NCI-H526 (cell line): ENCODE measurements around the gene SMARCB1.
A peak's percentile ranks its signal among the peaks of the same experiment; 100 is the strongest.

Source experiments
- DNase-seq, 2 experiments: peaks; one replicate each; lab custom pipeline; 2025; lab: John Stamatoyannopoulos, UW

Gene SMARCB1

GRCh38 chr22:23786752-23787599, at the start of gene SMARCB1:
Gene SMARCB1 (plus strand): TSS chr22:23786966. CDS start chr22:23787170, 204 bp downstream.
- DNase-seq, result peak; percentile 30 to 92

DNA sequence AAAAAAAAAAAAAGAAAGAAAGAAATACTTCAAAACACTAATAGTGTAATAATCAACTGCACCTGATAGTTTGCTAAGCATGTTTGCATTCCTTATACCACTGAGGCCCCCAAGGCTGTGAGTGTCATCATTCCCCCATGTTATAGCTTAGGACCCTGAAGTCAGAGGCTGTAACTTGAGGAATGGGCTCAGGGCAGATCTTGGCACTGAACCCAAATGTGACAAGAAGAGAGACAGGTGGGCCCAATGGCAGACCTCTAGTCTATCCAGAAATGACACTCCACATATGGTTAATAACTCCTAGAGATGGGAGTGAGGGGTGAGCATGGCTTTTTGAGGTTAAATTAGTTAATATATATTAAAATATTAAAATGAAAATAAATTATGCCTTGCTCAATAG, 49.1 kb upstream of the SMARCB1 start:
- DNase-seq, result no peak

DNA sequence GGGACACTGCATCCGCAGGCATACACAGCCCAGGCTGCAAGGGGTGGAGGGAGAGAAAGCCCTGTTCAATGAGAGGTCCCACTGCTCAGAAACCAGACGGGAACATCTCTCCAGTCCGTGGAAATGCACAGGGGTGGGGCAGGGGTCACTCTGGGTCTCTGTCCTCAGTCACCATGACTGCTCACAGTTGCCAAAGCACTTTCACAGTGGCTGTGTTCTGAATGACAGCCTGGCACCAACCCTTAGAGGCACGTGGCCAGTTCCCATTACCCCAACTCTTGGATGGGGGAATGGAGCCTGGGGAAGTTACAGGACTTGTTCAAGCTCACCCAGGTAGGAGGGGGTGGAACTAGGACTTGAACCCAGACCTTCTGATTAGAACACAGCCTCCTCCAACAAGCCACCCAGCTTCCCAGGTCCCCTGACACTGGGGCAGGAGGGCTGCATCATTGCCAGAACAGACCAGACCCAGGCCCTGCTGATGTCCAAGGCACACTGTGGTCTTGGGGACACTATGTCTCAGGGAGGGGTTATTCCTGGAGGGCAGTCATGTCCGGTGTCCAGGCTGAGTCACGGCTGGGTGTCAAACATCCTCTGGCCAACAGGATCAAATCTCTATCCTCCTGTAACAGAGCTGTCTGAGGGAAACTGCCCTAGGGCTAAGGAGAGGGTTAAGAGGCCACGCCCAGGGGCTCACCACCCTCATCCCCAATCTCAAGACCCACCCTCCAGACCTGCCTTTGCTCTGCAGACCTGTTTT, 44.1 kb upstream of the SMARCB1 start:
- DNase-seq, result no peak

GRCh38 chr22:23743303-23743705, 43.5 kb upstream of the SMARCB1 start:
- no peak for DNase-seq

- no peak for DNase-seq
Observed at GRCh38 chr22:23744001-23744400, 42.8 kb upstream of the SMARCB1 start.

DNA sequence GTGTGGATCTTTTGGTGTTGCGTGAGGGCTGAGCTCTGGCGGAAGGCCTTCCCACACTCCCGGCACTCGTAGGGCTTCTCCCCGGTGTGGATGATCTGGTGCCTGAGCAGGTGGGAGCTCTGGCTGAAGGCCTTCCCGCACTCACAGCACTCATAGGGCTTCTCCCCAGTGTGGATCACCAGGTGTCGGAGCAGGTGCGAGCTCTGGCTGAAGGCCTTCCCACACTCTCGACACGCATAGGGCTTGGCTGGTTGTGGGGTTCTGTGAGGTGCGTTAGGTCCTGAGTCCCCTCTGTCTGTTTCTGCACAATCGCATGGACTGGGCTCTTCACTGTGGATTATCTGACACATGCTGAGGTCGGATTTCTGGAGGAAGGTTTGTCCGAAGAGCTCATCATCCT, 42.3 kb upstream of the SMARCB1 start:
- DNase-seq, result no peak

GRCh38 chr22:23745791-23746190, 41.0 kb upstream of the SMARCB1 start:
- no peak for DNase-seq

DNA sequence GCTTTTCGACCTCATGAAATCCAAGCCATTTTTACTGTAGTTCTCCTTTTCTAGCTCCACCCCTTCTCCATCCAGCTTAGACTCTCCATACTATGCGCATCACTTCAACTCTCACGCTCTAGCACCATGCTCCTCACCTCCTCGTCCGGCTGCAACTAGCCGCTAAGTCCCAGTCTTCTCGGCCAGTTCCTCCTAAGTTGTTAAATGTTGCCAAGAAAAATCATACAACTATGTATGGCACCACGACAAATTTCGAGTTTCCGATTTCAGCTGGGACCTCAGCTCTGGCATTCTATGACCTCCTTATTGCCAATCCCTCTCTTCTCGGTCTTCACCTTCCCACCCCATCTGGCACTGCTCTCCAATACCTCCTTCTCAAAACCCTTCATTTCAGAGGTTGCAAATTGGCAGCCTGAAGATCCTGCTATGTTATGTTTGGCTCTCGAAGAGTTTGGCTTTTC, 36.9 kb upstream of the SMARCB1 start:
- DNase-seq, result no peak

DNA sequence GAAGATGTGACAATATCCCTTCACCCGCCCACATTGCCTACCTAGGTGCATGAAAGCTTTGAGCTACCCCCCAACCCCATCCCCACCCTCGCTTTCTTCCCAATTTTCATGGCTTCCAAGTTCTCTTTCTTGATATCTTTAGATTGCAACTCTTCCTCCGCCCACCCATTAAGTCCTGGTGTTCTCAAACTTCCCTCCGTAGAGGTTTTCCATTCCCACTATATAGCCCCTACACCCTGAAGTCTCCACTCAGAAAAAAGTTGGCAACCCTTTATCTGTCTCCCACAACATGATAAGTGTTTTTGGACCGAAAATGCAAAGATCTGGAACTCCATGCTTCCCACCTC, 36.4 kb upstream of the SMARCB1 start:
- DNase-seq, result no peak

GRCh38 chr22:23750714-23751440, 35.9 kb upstream of the SMARCB1 start, which contains the start of gene ZNF70:
Gene ZNF70 (minus strand): TSS chr22:23751112. CDS start chr22:23745140, 5,972 bp downstream.
- DNase-seq, result peak; percentile 24 to 92

DNA sequence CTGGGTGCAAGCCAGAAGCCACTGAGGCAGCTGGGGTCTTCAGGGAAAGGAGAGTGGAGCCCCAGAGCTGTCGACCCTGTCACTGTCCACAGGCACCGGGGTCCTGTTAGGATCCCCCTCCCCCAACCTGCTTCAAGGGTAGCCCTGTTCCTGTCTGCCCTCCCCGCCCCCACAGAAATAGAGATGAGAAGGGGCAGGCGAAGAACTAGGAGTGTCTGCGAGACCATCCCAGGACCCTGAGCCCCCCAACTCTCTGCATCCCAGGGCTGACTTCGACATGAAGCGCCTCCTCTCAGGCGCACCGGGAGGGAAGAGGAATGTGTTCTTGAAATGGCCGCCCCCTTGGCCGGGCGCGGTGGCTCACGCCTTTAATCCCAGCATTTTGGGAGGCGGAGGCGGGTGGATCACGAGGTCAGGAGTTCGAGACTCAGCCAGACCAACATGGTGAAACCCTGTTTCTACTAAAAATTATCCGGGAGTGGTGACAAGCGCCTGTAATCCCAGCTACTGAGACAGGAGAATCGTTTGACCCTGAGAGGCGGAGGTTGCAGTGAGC, 35.2 kb upstream of the SMARCB1 start:
- peak in 1 of 2 experiments; percentile 33 for DNase-seq

DNA sequence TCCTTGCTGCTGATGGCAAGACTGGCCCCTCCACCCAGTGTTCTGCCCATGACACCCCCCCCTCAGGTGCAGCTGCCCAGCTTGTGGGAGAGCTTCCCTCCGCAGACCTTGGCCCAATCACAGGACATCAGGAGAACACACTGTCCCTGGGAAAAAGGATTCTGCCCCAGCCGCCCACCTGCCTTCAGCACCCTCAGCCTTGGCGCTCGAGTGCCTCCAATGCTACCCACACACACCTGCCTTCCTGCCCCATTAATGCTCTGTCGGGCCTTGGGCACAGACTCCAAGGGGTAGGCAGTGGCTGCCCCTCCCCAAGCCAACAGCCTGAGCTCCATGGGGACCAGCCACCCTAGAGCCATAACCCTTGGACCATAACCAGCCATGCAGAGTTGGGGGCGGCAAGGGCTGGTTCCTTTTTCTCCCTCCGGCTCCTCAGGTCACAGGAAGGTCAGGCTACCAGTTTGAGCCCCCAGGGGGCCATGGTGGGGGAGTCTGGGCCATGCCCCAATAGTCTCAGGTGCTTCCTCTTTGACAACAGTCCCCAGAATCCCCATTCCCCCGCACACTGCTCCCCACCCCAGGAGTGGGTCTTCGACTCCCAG, 34.6 kb upstream of the SMARCB1 start:
- no peak for DNase-seq

DNA sequence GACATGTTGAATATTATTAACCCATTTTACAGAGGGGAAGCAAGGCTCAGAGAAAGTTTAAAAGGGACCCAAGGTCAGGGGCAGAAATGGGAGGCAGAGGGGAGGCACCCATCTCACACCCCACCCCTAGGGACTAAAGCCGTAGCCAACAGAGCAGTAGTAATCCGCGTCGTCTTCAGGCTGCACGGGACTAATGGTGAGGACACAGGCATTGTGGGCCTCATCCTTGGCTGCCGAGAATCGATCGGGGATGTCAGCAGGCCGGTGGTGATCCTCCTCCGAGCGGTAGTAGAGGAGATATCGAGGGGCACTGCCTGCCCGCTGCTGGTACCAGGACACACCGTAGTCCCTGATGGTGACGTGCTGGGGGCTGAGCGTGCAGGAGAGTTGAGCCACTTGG, 34.0 kb upstream of the SMARCB1 start:
- DNase-seq, result no peak

GRCh38 chr22:23753385-23753784, 33.4 kb upstream of the SMARCB1 start:
- no peak for DNase-seq

DNA sequence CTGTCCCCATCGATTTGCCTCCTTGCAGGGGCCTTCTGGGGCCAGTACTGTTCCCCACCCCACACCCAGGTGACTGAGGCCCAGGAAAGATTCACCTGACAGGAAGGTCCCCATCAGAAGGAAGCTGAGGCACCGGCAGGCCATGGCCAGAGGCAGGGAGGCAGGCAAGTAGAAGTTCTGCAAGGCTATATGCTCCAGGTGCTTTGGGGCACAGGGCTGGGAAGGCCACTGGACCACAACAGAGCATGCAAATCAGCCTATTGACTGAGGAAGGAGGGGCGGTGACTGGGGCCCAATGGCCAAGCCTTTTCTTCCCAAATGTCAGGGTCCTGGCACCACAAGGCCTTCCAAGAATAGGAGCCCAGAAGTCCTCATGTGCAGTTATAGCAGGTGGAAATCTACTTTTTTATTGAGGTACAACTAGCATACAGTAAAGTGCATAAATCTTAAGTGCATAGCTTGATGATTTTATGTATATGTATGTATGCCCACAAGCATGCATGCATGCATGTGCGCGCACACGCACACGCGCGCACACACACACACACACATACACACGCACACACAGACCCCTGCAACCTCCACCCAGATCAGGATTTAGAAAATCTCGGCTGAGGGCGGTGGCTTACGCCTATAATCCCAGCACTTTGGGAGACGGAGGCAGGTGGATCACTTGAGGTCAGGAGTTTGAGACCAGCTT, 32.4 kb upstream of the SMARCB1 start, which contains the start of gene VPREB3:
Gene VPREB3 (minus strand): TSS at position 206 of the 700 bp plus-strand sequence. CDS start 62 bp downstream, at position 144.
- peak in 1 of 2 experiments; percentile 49 for DNase-seq

DNA sequence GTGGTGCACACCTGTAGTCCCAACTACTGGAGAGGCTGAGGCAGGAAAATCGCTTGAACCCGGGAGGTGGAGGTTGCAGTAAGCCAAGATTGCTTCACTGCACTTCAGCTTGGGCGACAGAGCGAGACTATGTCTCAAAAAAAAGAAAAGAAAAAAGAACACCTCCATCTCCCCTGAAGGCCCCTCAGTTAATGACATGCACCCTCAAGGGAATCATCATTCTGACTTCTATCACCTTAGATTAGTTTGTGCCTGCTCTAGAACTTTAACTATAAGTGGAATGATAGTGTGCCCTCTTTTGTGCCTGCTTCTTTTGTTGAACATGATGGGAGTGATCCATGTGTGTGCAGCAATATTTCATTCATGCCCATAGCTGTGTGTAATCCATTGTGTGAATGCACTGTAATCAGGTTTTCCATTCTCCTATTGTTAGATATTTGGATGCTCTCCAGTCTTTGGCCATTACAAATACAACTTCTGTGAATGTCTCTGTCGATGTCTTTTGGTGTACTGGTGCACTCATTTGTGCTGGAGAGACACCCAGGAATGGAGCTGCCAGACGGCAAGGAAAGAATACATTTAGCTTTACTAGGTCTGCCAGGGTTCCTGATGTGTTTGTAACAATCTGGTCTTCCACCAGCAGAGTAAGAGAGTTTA, 31.7 kb upstream of the SMARCB1 start:
- no peak for DNase-seq

DNA sequence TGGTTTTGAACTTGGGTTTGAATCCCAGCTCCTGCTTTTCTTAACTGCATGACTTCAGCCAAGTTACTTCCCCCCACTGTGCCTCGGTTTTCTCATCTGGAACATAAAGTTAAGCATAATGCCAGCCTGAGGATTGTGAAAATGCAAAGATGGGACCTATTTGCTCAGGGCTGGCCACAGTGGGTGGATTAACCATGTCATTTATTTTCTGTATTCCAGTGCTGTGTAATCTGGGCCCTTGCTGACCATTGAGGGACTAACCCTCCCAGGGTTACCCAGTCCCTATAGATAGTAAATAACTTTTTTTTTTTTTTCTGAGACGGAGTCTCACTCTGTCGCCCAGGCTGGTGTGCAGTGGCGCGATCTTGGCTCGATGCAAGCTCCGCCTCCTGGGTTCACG, 31.1 kb upstream of the SMARCB1 start:
- no peak for DNase-seq

DNA sequence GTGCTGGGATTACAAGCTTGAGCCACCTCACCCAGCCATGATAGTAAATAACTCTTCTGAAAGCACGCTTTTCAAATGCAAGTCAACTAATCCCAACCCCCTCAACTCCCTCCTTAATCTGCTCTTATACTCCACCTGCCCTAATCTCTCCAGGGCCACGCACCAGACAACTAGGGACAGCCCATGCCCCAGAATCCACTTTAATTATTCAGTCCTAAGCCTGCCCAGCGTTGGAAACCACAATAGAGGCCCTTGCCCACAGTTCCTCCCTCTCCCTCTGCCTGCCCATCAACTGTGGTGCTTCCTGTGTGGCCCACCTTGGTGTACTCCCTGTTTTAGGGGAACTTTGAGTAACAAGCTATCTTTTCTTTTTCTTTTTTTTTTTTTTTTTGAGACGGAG, 29.9 kb upstream of the SMARCB1 start:
- DNase-seq, result no peak

DNA sequence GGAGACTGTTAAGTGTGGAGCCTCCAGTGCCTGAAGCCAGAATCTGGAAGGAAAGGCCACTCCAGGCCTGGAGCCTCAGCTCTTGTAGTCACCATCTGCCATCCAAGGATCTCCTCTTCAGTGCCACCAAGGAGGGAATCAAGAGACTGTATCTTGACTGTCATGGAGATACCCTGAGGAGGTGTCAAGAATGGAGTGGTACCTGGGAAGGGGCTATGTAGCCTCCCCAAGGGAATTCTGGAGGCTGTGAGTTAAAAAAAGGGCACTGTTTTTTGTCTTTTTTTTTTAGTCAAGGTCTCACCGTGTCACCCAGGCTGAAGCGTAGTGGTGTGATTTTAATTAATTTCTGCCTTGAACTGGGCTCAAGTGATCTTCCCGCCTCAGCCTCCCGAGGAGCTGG, 27.2 kb upstream of the SMARCB1 start:
- no peak for DNase-seq

- no peak for DNase-seq
Observed at GRCh38 chr22:23760056-23760455, 26.7 kb upstream of the SMARCB1 start.
